GM04504 (cell line): ENCODE measurements around the gene PDZD2.
A peak's percentile ranks its signal among the peaks of the same experiment; 100 is the strongest.

Source experiments
- DNase-seq: peaks from one replicate; pipeline ENCODE4 v3.0.0-alpha.2; 2012; ENCODE audit warnings: low read depth

PDZD2 gene

GRCh38 chr5:31976169-31976568, 337.2 kb downstream of the PDZD2 start:
- DNase-seq: no peak

GRCh38 chr5:31981361-31981945, 342.5 kb downstream of the PDZD2 start:
- no peak for DNase-seq

GRCh38 chr5:31982027-31982426, 343.1 kb downstream of the PDZD2 start:
- DNase-seq: no peak

- DNase-seq: no peak
Measured at GRCh38 chr5:31982621-31983020, 343.7 kb downstream of the PDZD2 start.

GRCh38 chr5:31983851-31984250, 344.9 kb downstream of the PDZD2 start:
- DNase-seq: peak; percentile 62

- DNase-seq: no peak
Measured at GRCh38 chr5:31984691-31985090, 345.8 kb downstream of the PDZD2 start.

GRCh38 chr5:31986101-31986500, 347.2 kb downstream of the PDZD2 start:
- DNase-seq: no peak

- peak; percentile 88 for DNase-seq
Measured at GRCh38 chr5:31987985-31988710, 349.2 kb downstream of the PDZD2 start.

- DNase-seq: no peak
Measured at GRCh38 chr5:31990081-31990650, 351.2 kb downstream of the PDZD2 start.

GRCh38 chr5:31990701-31991110, 351.8 kb downstream of the PDZD2 start:
- DNase-seq: no peak

- no peak for DNase-seq
Measured at GRCh38 chr5:31992377-31992776, 353.4 kb downstream of the PDZD2 start.

GRCh38 chr5:31993165-31993961, 354.4 kb downstream of the PDZD2 start:
- peak; percentile 55 for DNase-seq

- DNase-seq: no peak
Measured at GRCh38 chr5:31995006-31995405, 356.1 kb downstream of the PDZD2 start.

- DNase-seq: no peak
Measured at GRCh38 chr5:31995714-31996113, 356.8 kb downstream of the PDZD2 start.

- no peak for DNase-seq
Measured at GRCh38 chr5:31996909-31997308, 358.0 kb downstream of the PDZD2 start.

- no peak for DNase-seq
Measured at GRCh38 chr5:31999470-31999869, 360.5 kb downstream of the PDZD2 start.

GRCh38 chr5:32000731-32001130, 361.8 kb downstream of the PDZD2 start:
- no peak for DNase-seq

- no peak for DNase-seq
Measured at GRCh38 chr5:32001284-32001683, 362.4 kb downstream of the PDZD2 start.

- DNase-seq: no peak
Measured at GRCh38 chr5:32001707-32002106, 362.8 kb downstream of the PDZD2 start.

GRCh38 chr5:32002755-32003154, 363.8 kb downstream of the PDZD2 start:
- DNase-seq: no peak

GRCh38 chr5:32003981-32004380, 365.1 kb downstream of the PDZD2 start:
- no peak for DNase-seq

GRCh38 chr5:32004404-32004803, 365.5 kb downstream of the PDZD2 start:
- DNase-seq: no peak

GRCh38 chr5:32008746-32009145, 369.8 kb downstream of the PDZD2 start:
- no peak for DNase-seq
